GM18870 (cell line): ENCODE data around the gene NUP62CL.

ENCODE experiments used
- ATAC-seq: cut with Tn5 transposase; IDR thresholded peaks from one replicate; pipeline ENCODE4 v1.9.1; 2021; ENCODE audit warnings: moderate library complexity; ENCODE audit not compliant: unreplicated experiment

NUP62CL gene

DNA sequence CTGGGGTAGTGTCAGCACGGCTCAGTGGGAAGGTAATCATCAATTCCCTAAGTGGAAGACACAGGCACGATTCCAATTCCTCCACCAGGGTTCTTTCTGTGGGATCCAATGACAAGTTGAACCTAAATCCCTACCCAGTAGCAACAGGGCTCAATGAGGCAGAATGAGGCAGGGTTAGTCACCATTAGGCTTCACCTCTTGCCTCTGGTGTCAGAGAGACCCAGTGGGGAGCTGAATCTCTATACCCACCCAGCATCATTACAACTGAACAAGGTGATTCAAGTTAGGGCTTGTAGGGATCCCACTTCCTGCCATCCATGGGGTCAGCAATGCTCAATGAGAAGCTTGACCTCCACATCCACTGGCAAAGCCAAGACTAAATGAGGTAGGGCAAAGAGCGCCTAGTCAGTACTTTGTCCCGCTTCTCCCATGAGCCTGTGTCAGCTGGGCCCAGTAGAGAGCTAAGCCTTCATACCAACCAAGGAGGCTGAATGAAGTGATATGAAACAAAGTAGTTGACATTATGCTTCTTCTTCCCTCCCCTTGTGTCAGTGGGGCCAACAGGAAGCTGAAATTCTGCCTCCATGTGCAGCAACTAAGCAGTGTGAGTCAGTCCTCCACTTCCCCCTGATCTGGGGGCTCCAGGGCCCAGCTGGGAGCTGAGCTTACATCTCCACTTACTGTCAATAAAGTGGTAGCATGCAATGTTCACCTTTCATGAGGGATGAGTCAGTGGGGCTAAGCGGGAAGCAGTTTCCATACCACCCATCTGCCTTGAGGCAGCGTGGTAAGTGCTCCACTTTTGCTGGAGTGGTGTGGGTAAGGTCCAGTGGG is 51.2 kb downstream of the NUP62CL start:
- ATAC-seq: no peak

DNA sequence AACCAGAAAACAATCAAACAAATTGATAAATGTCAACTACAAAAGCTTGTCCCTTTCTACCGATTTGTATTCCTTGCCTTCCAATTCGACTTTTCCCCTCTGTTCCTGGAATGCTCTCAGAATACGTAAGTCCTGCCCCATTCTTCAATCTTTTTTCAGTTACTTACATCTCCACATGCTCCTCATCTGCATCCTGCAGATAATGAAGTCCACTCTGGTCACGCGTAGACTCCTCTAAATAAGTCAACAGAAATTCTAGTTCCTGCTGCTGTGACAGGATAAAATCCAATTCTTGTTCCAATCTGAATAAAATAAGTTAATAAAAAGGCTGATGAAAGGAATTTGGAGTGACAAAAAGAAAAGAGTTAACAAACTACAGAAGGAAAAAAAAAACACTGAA is 53.2 kb downstream of the NUP62CL start:
- no peak for ATAC-seq

DNA sequence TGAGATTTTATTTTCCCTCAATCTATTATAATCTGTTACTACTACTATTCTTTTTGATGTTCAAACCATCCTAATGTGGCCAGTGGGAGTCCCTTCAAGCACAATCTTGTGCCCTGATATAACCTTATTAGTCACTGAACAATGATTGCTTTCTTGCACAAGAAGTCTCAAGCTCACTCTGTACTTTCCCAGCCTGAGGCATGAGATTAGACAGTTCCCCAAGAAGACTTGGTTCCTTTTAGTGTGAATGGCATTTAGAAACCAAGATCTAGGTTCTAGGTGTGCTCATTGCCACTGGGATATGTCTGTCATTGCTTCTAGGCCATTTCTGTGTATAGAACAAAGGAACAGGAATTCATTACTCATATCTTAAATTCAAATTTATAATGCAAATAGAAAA is 59.6 kb downstream of the NUP62CL start:
- no peak for ATAC-seq

DNA sequence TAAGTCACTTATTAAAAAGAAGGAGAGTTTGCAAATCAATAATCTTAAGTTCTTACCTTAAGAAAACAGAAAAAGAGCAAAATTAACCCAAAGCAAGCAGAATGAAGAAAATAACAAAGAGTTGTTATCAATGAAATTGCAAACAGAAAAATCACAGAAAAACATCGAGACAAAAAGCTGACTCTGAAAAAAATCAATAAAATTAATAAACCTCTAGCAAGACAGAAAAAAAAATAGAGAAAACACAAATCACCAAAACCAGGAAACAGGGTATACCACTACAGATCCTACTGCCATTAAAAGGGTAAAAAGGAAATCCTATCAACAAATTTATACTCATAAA is 70.3 kb downstream of the NUP62CL start:
- ATAC-seq: no peak

DNA sequence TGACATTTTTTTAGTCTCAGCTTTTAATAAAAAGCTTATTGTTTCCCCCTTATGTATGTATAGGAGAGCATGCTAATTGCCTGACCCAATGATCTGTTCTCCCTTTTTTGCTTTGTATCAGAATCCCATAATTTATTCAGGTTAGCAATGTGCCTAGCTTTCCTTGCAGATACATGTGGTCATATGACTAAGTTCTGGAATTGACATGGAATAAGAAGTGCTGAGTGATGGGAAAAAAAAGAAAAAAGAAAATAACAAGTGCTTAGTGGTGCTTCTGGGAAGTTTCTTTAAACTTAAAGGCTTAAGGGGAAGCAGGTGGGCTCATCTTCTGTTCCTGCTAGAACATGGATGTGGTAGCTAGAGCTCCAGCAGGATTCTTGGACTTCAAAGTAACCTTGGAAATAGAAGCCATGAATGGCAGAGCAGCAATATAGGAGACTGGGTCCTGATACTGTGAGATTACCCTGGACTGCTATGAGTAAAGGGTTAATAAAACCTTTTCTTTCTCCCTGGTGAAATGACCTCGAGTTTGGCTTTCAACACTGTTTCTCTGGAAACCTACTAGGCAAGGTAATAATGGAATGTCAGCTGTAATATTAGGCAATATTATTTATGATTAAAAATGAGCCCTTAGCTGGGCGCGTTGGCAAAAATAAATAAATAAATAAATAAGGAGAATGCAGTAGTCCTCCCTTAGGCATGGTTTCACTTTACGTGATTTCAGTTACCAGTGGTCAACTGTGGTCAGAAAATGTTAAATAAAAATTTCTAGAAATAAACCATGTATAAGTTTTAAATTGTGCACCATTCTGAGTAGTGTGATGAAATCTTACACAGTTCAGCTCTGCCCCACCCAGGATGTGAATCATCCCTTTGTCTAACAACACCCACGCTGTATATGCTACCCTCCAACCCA is 70.9 kb downstream of the NUP62CL start:
- ATAC-seq: peak; percentile 63

DNA sequence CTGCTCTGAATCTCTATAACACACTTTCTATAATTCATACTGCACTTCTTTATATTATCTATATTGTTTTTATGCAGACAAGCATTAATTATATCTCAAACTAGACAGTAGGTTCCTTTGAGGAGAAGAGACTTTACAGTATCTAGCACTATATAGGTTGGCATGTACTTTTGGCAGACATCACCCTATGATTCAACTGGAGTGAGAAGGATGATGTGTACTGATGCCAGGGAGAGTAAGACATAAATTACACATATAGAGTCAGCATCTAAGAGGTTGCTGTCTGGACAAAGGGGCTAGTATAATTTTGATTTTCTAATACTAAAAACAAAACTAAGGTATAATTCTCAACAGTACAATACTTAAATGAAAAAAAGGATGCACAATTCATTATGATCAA is 82.5 kb downstream of the NUP62CL start:
- ATAC-seq: no peak

DNA sequence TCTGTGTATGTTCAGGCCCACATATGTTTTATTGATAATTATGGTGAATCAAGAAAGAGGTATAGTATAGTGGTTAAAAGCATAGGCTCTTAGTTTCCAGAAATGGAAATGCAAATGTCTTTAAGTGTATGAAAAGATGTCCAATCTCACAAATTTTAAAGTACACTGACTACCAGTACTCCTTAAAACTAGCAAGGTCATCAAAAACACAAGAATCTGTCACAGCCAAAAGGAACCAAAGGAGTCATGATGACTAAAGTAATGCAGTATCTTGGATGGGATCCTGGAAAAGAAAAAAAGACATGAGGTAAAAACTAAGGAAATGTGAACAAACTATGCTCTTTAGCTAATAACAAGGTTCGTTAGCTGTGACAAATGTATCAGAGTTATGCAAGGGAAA is 87.0 kb downstream of the NUP62CL start:
- ATAC-seq: no peak

DNA sequence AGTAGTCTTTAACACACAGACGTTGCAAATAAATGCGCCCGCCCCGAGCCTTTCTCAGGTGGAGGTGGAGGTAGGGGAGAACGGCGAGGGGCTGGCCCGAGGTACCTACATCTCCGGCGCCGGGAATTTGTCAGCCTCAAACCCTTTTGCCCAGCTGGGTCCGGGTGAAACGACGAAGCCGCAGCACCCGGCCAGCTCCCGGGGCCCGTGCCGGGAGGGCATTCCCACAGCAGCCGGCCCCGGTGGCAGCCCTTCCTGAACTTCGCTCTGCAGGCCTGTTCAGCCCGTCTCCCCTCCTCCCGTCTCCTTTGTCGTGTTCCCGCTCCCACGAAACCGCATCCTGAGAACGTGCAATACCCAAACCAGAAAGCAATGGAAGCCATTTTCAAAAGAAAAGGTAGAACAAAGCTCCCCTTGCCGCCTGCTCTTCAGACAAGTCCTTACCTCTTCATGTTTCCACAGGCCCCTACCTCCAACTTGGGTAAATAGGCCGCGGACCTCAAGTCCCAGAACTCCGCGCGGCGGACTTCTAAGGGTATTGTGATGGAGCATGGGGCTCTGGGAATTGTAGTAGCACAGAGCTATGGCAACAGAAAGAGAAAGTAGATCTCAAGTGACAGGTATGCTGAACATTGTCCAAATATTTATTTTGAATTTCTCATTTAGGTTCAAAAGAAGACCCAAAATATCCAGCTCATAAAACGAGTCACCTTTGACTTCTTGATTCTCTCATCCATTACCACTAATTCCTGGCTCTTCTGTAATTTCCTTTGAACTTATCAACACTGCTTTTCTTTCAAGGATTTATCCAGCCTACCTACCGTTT is 87.7 kb downstream of the NUP62CL start, which contains the start of gene RBM41:
RBM41 (minus strand) TSS at position 501 of the 826 bp plus-strand sequence; CDS start at position 452, 49 bp downstream.
- ATAC-seq: peak; percentile 98

DNA sequence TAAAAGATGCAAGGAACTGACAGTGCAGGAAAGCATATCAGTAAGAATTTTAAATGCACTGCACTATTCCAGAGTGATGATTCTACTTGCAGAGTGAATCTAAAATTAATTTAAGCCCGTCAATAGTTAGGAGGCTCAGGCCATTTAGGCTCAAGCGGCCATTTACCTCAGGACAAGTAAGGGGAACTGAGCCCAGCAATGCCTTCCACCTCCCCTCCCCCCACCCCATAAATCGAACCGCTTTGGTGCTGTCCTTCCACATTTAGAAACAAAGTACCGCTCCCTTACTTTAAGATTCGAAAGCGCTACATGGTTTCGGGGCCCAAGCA is 88.3 kb downstream of the NUP62CL start:
- no peak for ATAC-seq

DNA sequence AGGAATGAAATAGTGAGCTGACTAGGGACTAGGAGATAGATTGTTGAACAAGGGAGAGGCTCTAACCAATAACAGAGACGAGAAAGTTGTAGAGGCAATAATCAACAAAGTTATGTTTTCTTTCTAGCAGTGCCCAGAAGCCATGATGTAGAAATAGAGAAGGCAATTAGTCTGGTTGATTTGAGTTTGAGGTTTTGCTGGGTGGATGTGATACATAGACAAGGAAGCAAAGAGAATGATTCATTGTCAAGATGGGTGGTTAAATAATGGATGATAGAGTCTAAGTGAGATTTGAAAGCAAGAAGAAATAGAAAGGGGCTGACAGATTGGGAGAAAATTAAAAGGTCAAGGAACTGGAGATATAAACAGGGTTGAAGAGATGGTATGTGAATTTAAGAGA is 98.8 kb downstream of the NUP62CL start:
- ATAC-seq: no peak

DNA sequence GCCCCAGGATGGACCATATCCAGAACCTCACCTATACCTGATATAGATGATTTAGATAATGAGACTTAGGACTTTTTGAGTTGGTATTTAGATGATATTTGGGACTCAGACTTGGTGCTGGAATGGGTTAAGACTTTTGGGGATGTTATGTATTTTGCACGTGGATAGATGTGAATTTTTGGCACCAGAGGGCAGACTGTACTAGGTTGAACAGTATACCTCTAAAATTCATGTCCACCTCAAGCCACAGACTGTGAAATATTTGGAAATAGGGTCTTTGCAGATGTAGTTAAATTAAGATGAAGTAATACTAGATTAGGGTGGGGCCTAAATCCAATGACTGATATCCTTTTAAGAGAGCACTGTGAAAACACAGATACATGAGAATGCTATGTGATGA is 103.3 kb downstream of the NUP62CL start:
- ATAC-seq: no peak

DNA sequence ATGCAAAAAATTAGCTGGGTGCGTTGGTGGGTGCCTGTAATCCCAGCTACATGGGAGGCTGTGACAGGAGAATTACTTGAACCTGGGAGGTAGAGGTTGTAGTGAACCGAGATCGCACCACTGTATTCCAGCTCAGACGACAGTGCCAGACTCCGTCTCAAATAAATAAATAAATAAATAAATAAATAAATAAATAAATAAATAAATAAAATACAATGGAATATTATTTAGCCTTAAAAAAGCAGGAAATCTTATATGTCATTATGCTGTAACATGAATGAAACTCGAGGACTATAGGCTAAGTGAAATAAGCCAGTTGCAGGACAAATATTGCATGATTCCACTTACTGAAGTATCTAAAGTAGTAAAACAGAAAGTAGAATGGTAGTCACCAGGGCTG is 130.1 kb downstream of the NUP62CL start:
- no peak for ATAC-seq
